Keratinocyte (primary cell): ENCODE results near the gene WASHC4. TPM values are rescaled to one million over a fixed set of nuclear protein-coding genes. Genes with fewer than 3 reads are reported as not detected.

Source experiments
- DNase-seq: peaks from one replicate; pipeline ENCODE4 v3.0.0-alpha.2; 2011; ENCODE audit warnings: low read depth, missing footprints, low spot score
- FAIRE-seq: peaks from 2 replicates; lab custom pipeline; 2011; peaks lifted over from hg19 to GRCh38; lab: Jason Lieb, UNC
- H2AFZ ChIP-seq: 2 replicates; pipeline ENCODE4 v1.6.0; 2012; ENCODE audit warnings: low read length, control low read depth, inconsistent platforms; ENCODE audit not compliant: control insufficient read depth
- H3K27ac ChIP-seq: 2 replicates; pipeline ENCODE4 v1.5.1; 2011; ENCODE audit warnings: low read length; ENCODE audit not compliant: control insufficient read depth, insufficient read depth
- H3K27me3 ChIP-seq: 3 replicates; pipeline ENCODE4 v1.6.0; 2011; ENCODE audit warnings: low read length; ENCODE audit not compliant: control insufficient read depth, insufficient read depth; ENCODE audit errors: extremely low read depth
- H3K36me3 ChIP-seq, 2 experiments: 2 replicates in 1 of 2; 3 replicates in 1 of 2; pipeline ENCODE4 v1.5.1; 2011; ENCODE audit warnings: low read length in 2 of 2, mild to moderate bottlenecking in 1 of 2; ENCODE audit not compliant: control insufficient read depth in 2 of 2, insufficient read depth in 2 of 2; ENCODE audit errors: extremely low read depth in 1 of 2
- H3K4me1 ChIP-seq: 3 replicates; pipeline ENCODE4 v1.5.1; 2011; ENCODE audit warnings: low read length; ENCODE audit not compliant: control insufficient read depth, insufficient read depth; ENCODE audit errors: extremely low read depth
- H3K4me2 ChIP-seq: 3 replicates; pipeline ENCODE4 v1.6.0; 2011; ENCODE audit warnings: low read depth, low read length; ENCODE audit not compliant: control insufficient read depth, insufficient read depth; ENCODE audit errors: extremely low read depth
- H3K4me3 ChIP-seq, 3 experiments: fragments of 200-600 bp in 1 of 3; sonication (generic) in 1 of 3; 2 replicates in 2 of 3; 3 replicates in 1 of 3; pipeline ENCODE4 v1.5.1; 2011 to 2016; ENCODE audit warnings: low read length in 3 of 3, mild to moderate bottlenecking in 3 of 3, control low read depth in 2 of 3, inconsistent platforms in 1 of 3, low read depth in 1 of 3, mixed read lengths in 1 of 3, mixed run types in 1 of 3, moderate library complexity in 1 of 3; ENCODE audit not compliant: control insufficient read depth in 2 of 3, insufficient read depth in 2 of 3; ENCODE audit errors: extremely low read depth in 1 of 3
- H3K79me2 ChIP-seq: 2 replicates; pipeline ENCODE4 v1.6.0; 2012; ENCODE audit warnings: low read length; ENCODE audit not compliant: control insufficient read depth, insufficient read depth
- H3K9ac ChIP-seq: 3 replicates; pipeline ENCODE4 v1.6.0; 2011; ENCODE audit warnings: low read length; ENCODE audit not compliant: control insufficient read depth, insufficient read depth; ENCODE audit errors: extremely low read depth
- H3K9me1 ChIP-seq: 3 replicates; pipeline ENCODE4 v1.6.0; 2011; ENCODE audit warnings: low read length; ENCODE audit not compliant: control insufficient read depth, insufficient read depth; ENCODE audit errors: extremely low read depth
- H3K9me3 ChIP-seq: 2 replicates; pipeline ENCODE4 v1.5.1; 2012; ENCODE audit warnings: low read depth, low read length; ENCODE audit not compliant: control insufficient read depth
- H4K20me1 ChIP-seq: 3 replicates; pipeline ENCODE4 v1.6.0; 2011; ENCODE audit warnings: low read length; ENCODE audit not compliant: control insufficient read depth, insufficient read depth; ENCODE audit errors: extremely low read depth
- CTCF ChIP-seq, 3 experiments: IDR thresholded peaks in 1 of 3; conservative IDR thresholded peaks in 1 of 3; optimal IDR thresholded peaks in 1 of 3; 2 replicates in 2 of 3; 3 replicates in 1 of 3; pipeline versions ENCODE3 to v1.5.1; 2011; ENCODE audit warnings: low read length in 3 of 3, mild to moderate bottlenecking in 3 of 3, moderate library complexity in 2 of 3, control low read depth in 1 of 3, inconsistent platforms in 1 of 3; ENCODE audit not compliant: insufficient read depth in 2 of 3; ENCODE audit errors: extremely low read depth in 1 of 3
- EZH2 ChIP-seq: IDR thresholded peaks from one replicate; pipeline ENCODE4 v1.6.1; 2012; ENCODE audit warnings: inconsistent platforms, mild to moderate bottlenecking, low read length, moderate library complexity
- dilution Hi-C: fragments of 300-500 bp; cut with MboI; formaldehyde crosslinking; loops from one replicate; pipeline ENCODE4 v1.7.0; 2020; ENCODE audit warnings: low sequenced_read_pairs; ENCODE audit not compliant: extremely low pct_ligation_motif_present
- polyA plus RNA-seq, 5 experiments: library from polyadenylated mRNA; depleted of rRNA in 3 of 5; stranded (reverse) in 3 of 5; stranded (forward) in 1 of 5; unstranded in 1 of 5; fragments of >200 nt; gene quantifications; 1 replicate in 1 of 5; 2 replicates in 3 of 5; 3 replicates in 1 of 5; pipeline versions ENCODE4 v1.2.1 to v1.2.3, GENCODE V29; 2011 to 2012; ENCODE audit warnings: missing spikeins in 2 of 5, low read depth in 1 of 5, low replicate concordance in 1 of 5

The WASHC4 gene
- polyA plus RNA-seq, 1 donor (not counting 4 experiments of a cell fraction or from before 2014, with no cell fraction given), result 58.1 TPM

- H2AFZ ChIP-seq, result no peak overlapping the region
- peaks cover 5% of the 10 kb centered on the region for H3K4me1 ChIP-seq
- H3K9me3 ChIP-seq, result no peaks in the 10 kb centered on the region
- no peak overlapping the region for H3K4me3 ChIP-seq
- no peaks in the 10 kb centered on the region for H3K79me2 ChIP-seq
- TF ChIP-seq EZH2 (no peak), CTCF (optimal IDR thresholded peaks at IDR 0.05 in 1 of 3, IDR thresholded peaks at IDR 0.05 in 1 of 3, conservative IDR thresholded peaks at IDR 0.05 in 1 of 3; ENCODE audit: extremely low read depth in 1 of 3, insufficient read depth in 2 of 3, low read length in 3 of 3) (no peak)
- no peaks in the 10 kb centered on the region for H3K36me3 ChIP-seq
- H3K9ac ChIP-seq, result no peak overlapping the region
- dilution Hi-C loops, result no loop called here
- H3K9me1 ChIP-seq, result no peaks in the 10 kb centered on the region
- DNase-seq, result peak; percentile 79
- peak; percentile 84 for FAIRE-seq
- H4K20me1 ChIP-seq, result no peaks in the 10 kb centered on the region
- H3K27me3 ChIP-seq, result no peaks in the 10 kb centered on the region
- no peak overlapping the region for H3K27ac ChIP-seq
- no peak overlapping the region for H3K4me2 ChIP-seq
Measured at GRCh38 chr12:105060715-105061378, 46.7 kb upstream of the WASHC4 start.

- DNase-seq, result no peak
- Histone ChIP-seq H3K9ac (no peak overlapping the region), H3K9me1 (no peaks in the 10 kb centered on the region), H2AFZ (no peak overlapping the region), H4K20me1 (no peaks in the 10 kb centered on the region), H3K4me1 (peaks cover 5% of the 10 kb centered on the region), H3K36me3 (no peaks in the 10 kb centered on the region), H3K27me3 (no peaks in the 10 kb centered on the region), H3K27ac (no peak overlapping the region), H3K4me2 (no peak overlapping the region), H3K79me2 (no peaks in the 10 kb centered on the region), H3K4me3 (no peak overlapping the region), H3K9me3 (no peaks in the 10 kb centered on the region)
- no peak for FAIRE-seq
- no peak for TF ChIP-seq CTCF (optimal IDR thresholded peaks at IDR 0.05 in 1 of 3, IDR thresholded peaks at IDR 0.05 in 1 of 3, conservative IDR thresholded peaks at IDR 0.05 in 1 of 3; ENCODE audit: extremely low read depth in 1 of 3, insufficient read depth in 2 of 3, low read length in 3 of 3)
- TF ChIP-seq EZH2, result no peak
- dilution Hi-C loops, result no loop called here
Measured at GRCh38 chr12:105064564-105065178, 42.9 kb upstream of the WASHC4 start.
